Lower lobe of right lung (tissue), 2 donors: ENCODE data around the gene TUBD1. TPM values are rescaled to one million over a fixed set of nuclear protein-coding genes. Genes with fewer than 3 reads are reported as not detected.
"Not testable (repeated sequence)": the region's sequence is repeated elsewhere in the genome, so short reads cannot be mapped to it uniquely, and the experiment has no call there.

Experiments
- ATAC-seq, 2 donors: fragments of 200-7000 bp; cut with Tn5 transposase; one replicate each; pipeline ENCODE4 v1.9.1; 2020 to 2022; ENCODE audit warnings: mild to moderate bottlenecking in 2 of 2, moderate library complexity in 2 of 2
- DNase-seq: peaks from one replicate; pipeline ENCODE4 v3.0.0-alpha.2; 2020
- H3K27ac ChIP-seq: fragments of 200-600 bp; one replicate; pipeline ENCODE4 v1.8.0; 2022
- H3K27me3 ChIP-seq: fragments of 200-600 bp; one replicate; pipeline ENCODE4 v1.8.0; 2022; ENCODE audit warnings: low read depth
- H3K36me3 ChIP-seq: fragments of 200-600 bp; one replicate; pipeline ENCODE4 v1.8.0; 2022; ENCODE audit warnings: mild to moderate bottlenecking
- H3K4me1 ChIP-seq: fragments of 200-600 bp; one replicate; pipeline ENCODE4 v1.8.0; 2022
- H3K4me3 ChIP-seq: fragments of 200-600 bp; one replicate; pipeline ENCODE4 v1.8.0; 2022; ENCODE audit warnings: mild to moderate bottlenecking
- H3K9me3 ChIP-seq: fragments of 200-600 bp; one replicate; pipeline ENCODE4 v1.8.0; 2022
- intact Hi-C: fragments of 100-400 bp; cut with DNase I; formaldehyde crosslinking; loops from one replicate; pipeline ENCODE4 v1.11.0; 2022
- total RNA-seq: library from RNA; stranded (reverse); fragmentation: NEBNext Ultra II Directional; extraction: Animal tissue kit (Norgen Biotek cat#: 25700); gene quantifications from one replicate; pipeline ENCODE4 v1.2.1, GENCODE V29; 2021
- TF ChIP-seq, protein P1 (sequence below): fragments of 200-600 bp; IDR thresholded peaks from one replicate; pipeline ENCODE4 v1.8.0; 2022; ENCODE audit warnings: antibody characterized with exemption, mild to moderate bottlenecking
- donor health status: DM: no; HTN: yes; CAD: no; lungs with severe emphysema.

The TUBD1 gene
- total RNA-seq, 1 donor from 2014 or later, result 14.7 TPM

DNA sequence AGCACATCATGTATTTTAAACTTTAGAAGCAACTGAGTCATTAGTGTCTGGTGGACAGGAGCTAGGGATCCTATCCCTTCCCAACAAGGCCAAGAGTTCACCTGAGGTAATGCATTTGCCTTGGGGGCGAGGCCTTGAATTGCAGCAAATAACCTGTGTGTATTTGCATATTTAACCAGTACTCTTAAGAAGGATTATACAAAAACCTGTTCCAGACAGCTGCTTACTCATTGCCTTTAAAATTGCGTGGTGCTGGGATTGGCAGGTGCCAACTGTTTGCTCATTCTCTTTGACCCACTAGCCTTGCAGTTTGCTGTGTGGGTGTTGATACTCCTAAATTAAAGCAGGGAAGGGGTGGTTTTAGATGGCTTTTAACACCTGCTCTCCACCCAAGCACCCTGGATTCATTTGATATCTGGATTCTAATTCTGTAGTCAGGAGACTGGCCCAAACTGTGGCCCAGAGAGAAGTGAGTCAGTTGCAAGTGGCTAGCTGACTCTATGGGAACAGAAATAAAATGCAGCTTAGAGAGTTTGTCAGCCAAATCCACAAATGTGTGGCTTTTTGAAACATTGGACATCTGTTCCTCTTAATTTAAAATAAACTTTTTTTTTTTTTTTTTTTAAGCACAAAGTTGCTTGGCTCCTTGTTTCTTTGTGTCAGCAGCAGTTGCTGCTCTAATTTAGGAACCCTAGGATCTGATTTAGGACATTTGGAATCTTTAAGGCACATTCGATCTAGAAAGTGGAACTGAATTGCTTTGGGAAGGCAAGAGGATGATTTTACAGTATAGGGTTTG lies 46.9 kb downstream of the TUBD1 start:
- no peaks in the 10 kb centered on the region for H3K9me3 ChIP-seq
- H3K27ac ChIP-seq, result peak overlapping the region; percentile 84
- TF ChIP-seq, protein P1, sequence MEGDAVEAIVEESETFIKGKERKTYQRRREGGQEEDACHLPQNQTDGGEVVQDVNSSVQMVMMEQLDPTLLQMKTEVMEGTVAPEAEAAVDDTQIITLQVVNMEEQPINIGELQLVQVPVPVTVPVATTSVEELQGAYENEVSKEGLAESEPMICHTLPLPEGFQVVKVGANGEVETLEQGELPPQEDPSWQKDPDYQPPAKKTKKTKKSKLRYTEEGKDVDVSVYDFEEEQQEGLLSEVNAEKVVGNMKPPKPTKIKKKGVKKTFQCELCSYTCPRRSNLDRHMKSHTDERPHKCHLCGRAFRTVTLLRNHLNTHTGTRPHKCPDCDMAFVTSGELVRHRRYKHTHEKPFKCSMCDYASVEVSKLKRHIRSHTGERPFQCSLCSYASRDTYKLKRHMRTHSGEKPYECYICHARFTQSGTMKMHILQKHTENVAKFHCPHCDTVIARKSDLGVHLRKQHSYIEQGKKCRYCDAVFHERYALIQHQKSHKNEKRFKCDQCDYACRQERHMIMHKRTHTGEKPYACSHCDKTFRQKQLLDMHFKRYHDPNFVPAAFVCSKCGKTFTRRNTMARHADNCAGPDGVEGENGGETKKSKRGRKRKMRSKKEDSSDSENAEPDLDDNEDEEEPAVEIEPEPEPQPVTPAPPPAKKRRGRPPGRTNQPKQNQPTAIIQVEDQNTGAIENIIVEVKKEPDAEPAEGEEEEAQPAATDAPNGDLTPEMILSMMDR, result no peak
- H3K4me1 ChIP-seq, result peaks cover 79% of the 10 kb centered on the region
- DNase-seq (peak; percentile 55), ATAC-seq (peak; percentile 58 to 60)
- H3K4me3 ChIP-seq, result peak overlapping the region; percentile 1
- peaks cover 4% of the 10 kb centered on the region for H3K36me3 ChIP-seq
- H3K27me3 ChIP-seq, result no peaks in the 10 kb centered on the region
- intact Hi-C loops, result no loop called here

DNA sequence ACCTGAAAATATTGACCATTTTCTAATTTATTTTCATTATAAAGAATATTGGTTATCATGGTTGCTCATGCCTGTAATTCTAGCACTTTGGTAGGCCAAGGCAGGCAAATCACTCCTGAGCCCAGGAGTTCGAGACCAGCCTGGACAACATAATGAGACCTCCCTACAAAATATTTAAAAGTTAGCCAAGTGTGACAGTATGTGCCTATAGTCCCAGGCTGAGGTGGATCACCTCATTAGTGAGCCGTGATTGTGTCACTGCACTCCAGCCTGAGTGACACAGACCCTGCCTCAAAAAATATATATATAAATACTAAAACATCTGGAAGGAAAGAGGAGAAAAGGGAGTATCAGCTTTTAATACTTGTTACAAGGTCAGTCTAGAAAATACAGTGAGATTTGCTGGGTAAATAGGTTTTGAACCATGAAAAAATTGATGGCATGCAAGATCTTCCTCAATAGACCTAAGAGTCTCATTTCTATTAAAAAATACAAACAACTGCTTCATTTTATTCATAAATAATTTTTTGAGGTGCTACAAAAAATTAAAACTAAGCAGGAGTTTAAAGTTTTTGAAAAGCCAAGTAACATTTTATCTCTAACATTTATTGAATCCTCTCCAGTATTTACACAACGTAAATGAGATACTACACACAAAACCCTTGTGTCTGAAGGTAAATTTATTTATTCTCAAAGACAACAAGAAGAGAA lies 47.7 kb downstream of the TUBD1 start:
- intact Hi-C loops, result no loop called here
- no peaks in the 10 kb centered on the region for H3K9me3 ChIP-seq
- DNase-seq, result no peak
- no peaks in the 10 kb centered on the region for H3K27me3 ChIP-seq
- H3K27ac ChIP-seq, result peak overlapping the region; percentile 84
- TF ChIP-seq, protein P1, result no peak
- H3K4me1 ChIP-seq, result peaks cover 86% of the 10 kb centered on the region
- ATAC-seq, result no peak
- no peak overlapping the region for H3K4me3 ChIP-seq
- peaks cover 11% of the 10 kb centered on the region for H3K36me3 ChIP-seq

- peak; percentile 11 to 33 for ATAC-seq
- peak overlapping the region; percentile 97 for H3K27ac ChIP-seq
- peak overlapping the region; percentile 71 for H3K4me3 ChIP-seq
- intact Hi-C loops, result no loop called here
- TF ChIP-seq, protein P1, result no peak
- peaks cover 73% of the 10 kb centered on the region for H3K4me1 ChIP-seq
- DNase-seq, result peak; percentile 56
- peaks cover 16% of the 10 kb centered on the region for H3K36me3 ChIP-seq
- no peaks in the 10 kb centered on the region for H3K27me3 ChIP-seq
- no peaks in the 10 kb centered on the region for H3K9me3 ChIP-seq
These were observed 49.7 kb downstream of the TUBD1 start for GRCh38 chr17:59842901-59843652.

GRCh38 chr17:59841882-59842263 lies 50.9 kb downstream of the TUBD1 start:
- intact Hi-C loops, H3K27me3 ChIP-seq, H3K9me3 ChIP-seq, DNase-seq, ATAC-seq: not testable (repeated sequence)
- H3K4me3 ChIP-seq, result peak overlapping the region; percentile 71
- peak overlapping the region; percentile 97 for H3K27ac ChIP-seq
- H3K36me3 ChIP-seq, result peaks cover 16% of the 10 kb centered on the region
- H3K4me1 ChIP-seq, result peaks cover 66% of the 10 kb centered on the region

DNA sequence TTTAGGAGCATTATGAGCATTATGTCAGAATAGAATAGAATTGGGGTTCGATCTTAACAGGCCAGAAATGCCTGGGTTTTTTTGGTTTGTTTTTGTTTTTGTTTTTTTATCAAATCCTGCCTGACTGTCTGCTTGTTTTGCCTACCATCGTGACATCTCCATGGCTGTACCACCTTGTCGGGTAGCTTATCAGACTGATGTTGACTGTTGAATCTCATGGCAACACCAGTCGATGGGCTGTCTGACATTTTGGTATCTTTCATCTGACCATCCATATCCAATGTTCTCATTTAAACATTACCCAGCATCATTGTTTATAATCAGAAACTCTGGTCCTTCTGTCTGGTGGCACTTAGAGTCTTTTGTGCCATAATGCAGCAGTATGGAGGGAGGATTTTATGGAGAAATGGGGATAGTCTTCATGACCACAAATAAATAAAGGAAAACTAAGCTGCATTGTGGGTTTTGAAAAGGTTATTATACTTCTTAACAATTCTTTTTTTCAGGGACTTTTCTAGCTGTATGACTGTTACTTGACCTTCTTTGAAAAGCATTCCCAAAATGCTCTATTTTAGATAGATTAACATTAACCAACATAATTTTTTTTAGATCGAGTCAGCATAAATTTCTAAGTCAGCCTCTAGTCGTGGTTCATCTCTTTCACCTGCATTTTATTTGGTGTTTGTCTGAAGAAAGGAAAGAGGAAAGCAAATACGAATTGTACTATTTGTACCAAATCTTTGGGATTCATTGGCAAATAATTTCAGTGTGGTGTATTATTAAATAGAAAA lies 51.5 kb downstream of the TUBD1 start:
- peaks cover 16% of the 10 kb centered on the region for H3K36me3 ChIP-seq
- ATAC-seq, H3K27me3 ChIP-seq, intact Hi-C loops, H3K9me3 ChIP-seq, DNase-seq: not testable (repeated sequence)
- peak overlapping the region; percentile 97 for H3K27ac ChIP-seq
- peaks cover 66% of the 10 kb centered on the region for H3K4me1 ChIP-seq
- peak overlapping the region; percentile 71 for H3K4me3 ChIP-seq
